Left lung (tissue), 10 donors: ENCODE results near the gene EXOC4. TPM values are rescaled to one million over a fixed set of nuclear protein-coding genes. Genes with fewer than 3 reads are reported as not detected.

Experiments
- ATAC-seq: fragments of 200-7000 bp; cut with Tn5 transposase; one replicate; pipeline ENCODE4 v1.9.1; 2020; ENCODE audit warnings: moderate library complexity
- DNase-seq, 4 donors: peaks; one replicate each; pipeline ENCODE4 v3.0.0-alpha.2; 2013 to 2020
- H3K27ac ChIP-seq, 2 donors: fragments of 200-600 bp; sonication (generic) in 1 of 2; one replicate each; pipeline versions ENCODE4 v1.5.0 to v1.8.0; 2020 to 2021
- H3K27me3 ChIP-seq, 2 donors: fragments of 200-600 bp; sonication (generic) in 1 of 2; one replicate each; pipeline versions ENCODE4 v1.5.0 to v1.8.0; 2020 to 2021
- H3K36me3 ChIP-seq, 2 donors: fragments of 200-600 bp; sonication (generic) in 1 of 2; one replicate each; pipeline versions ENCODE4 v1.5.0 to v1.8.0; 2020 to 2021
- H3K4me1 ChIP-seq, 2 donors: fragments of 200-600 bp; one replicate each; pipeline ENCODE4 v1.8.0; 2021
- H3K4me3 ChIP-seq, 2 donors: fragments of 200-600 bp; sonication (generic) in 1 of 2; one replicate each; pipeline versions ENCODE4 v1.5.0 to v1.8.0; 2020 to 2021; ENCODE audit warnings: mild to moderate bottlenecking in 1 of 2
- H3K9me3 ChIP-seq, 2 donors: fragments of 200-600 bp; sonication (generic) in 1 of 2; one replicate each; pipeline versions ENCODE4 v1.5.0 to v1.8.0; 2020 to 2021
- intact Hi-C, 2 donors: fragments of 100-400 bp; cut with DNase I; formaldehyde crosslinking; loops; one replicate each; pipeline versions ENCODE4 v1.11.2 to v1.14.2; 2022
- polyA plus RNA-seq, 6 donors: library from polyadenylated mRNA; unstranded; fragments of 120-200 nt; gene quantifications; one replicate each; pipeline ENCODE4 v1.2.1, GENCODE V29; 2013; ENCODE audit not compliant: insufficient read length in 6 of 6
- total RNA-seq, 2 donors: library from RNA; stranded (reverse); fragmentation: NEBNext Ultra II Directional; extraction: Animal tissue kit (Norgen Biotek cat#: 25700); gene quantifications; one replicate each; pipeline ENCODE4 v1.2.1, GENCODE V29; 2021
- TF ChIP-seq, protein P1 (sequence below), 2 donors: fragments of 200-600 bp; sonication (generic) in 1 of 2; IDR thresholded peaks; one replicate each; pipeline versions ENCODE4 v1.5.0 to v1.8.0; 2021; ENCODE audit warnings: antibody characterized with exemption in 2 of 2
- donor health status: DM: no; HTN: yes; CAD: no.
- donor health status: DM: no; HTN: no; CAD: no.

The EXOC4 gene
- total and polyA plus RNA-seq, 8 donors = 52.5 to 79.4 (median 65.9) TPM

DNA sequence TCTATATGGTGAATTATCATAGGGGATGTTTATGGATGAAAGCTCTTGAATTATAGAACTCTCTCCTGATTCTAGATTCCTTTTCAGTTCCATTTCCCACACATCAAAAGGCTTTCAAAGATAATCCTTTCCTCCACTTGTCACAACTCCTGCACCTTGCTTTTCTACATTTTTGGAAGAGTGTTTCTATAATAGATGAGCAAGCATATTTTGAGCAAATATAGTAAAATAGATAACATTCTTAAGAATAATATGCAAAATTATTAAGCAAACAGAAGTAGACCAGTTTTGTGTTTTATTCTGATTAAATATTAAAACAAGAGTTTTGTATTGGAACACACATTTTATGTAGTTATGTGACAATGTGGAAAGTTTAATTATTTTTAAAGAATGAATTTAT lies 340.7 kb downstream of the EXOC4 start:
- ATAC-seq (no peak), DNase-seq (no peak)
- Histone ChIP-seq H3K4me3 (no peak overlapping the region), H3K27ac (no peak overlapping the region), H3K4me1 (no peaks in the 10 kb centered on the region), H3K36me3 (no peaks in the 10 kb centered on the region), H3K27me3 (no peaks in the 10 kb centered on the region), H3K9me3 (no peaks in the 10 kb centered on the region)
- TF ChIP-seq, protein P1, sequence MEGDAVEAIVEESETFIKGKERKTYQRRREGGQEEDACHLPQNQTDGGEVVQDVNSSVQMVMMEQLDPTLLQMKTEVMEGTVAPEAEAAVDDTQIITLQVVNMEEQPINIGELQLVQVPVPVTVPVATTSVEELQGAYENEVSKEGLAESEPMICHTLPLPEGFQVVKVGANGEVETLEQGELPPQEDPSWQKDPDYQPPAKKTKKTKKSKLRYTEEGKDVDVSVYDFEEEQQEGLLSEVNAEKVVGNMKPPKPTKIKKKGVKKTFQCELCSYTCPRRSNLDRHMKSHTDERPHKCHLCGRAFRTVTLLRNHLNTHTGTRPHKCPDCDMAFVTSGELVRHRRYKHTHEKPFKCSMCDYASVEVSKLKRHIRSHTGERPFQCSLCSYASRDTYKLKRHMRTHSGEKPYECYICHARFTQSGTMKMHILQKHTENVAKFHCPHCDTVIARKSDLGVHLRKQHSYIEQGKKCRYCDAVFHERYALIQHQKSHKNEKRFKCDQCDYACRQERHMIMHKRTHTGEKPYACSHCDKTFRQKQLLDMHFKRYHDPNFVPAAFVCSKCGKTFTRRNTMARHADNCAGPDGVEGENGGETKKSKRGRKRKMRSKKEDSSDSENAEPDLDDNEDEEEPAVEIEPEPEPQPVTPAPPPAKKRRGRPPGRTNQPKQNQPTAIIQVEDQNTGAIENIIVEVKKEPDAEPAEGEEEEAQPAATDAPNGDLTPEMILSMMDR (IDR thresholded peaks at IDR 0.05) = no peak
- intact Hi-C loops = no loop called here

DNA sequence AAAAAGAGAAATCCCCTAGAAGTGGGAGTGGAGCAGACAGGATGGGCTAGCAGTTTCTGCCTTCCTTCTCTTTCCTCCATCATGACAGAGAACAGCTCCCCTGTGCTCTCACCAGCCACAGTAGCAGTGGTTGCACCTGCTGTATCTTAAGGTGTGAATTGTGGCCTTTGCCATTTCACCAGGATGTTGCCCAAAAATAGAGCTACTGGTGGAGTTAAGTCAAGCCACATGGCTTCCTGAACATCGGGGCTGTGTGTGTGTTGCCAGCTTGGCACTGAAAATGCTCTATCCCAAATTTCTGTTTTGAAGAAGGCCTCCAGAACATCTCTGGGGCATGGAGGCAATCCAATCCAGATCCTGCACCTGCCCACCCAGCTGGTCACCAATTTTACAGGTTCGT lies 348.7 kb downstream of the EXOC4 start:
- Histone ChIP-seq H3K27me3 (no peaks in the 10 kb centered on the region), H3K27ac (no peak overlapping the region), H3K36me3 (no peaks in the 10 kb centered on the region), H3K9me3 (no peaks in the 10 kb centered on the region), H3K4me3 (no peak overlapping the region), H3K4me1 (no peaks in the 10 kb centered on the region)
- TF ChIP-seq, protein P1 (IDR thresholded peaks at IDR 0.05) = no peak
- intact Hi-C loops = no loop called here
- ATAC-seq (no peak), DNase-seq (no peak)

- no peaks in the 10 kb centered on the region for H3K4me1 ChIP-seq
- no peak for ATAC-seq
- intact Hi-C loops = no loop called here
- H3K27me3 ChIP-seq = no peaks in the 10 kb centered on the region
- no peaks in the 10 kb centered on the region for H3K36me3 ChIP-seq
- no peaks in the 10 kb centered on the region for H3K9me3 ChIP-seq
- no peak for DNase-seq
- no peak overlapping the region for H3K27ac ChIP-seq
- H3K4me3 ChIP-seq = no peak overlapping the region
- TF ChIP-seq, protein P1 (IDR thresholded peaks at IDR 0.05) = no peak
Measured at GRCh38 chr7:133602291-133602690, 349.4 kb downstream of the EXOC4 start.

- Histone ChIP-seq H3K36me3 (no peaks in the 10 kb centered on the region), H3K4me3 (no peak overlapping the region), H3K9me3 (no peaks in the 10 kb centered on the region), H3K27me3 (no peaks in the 10 kb centered on the region), H3K4me1 (no peaks in the 10 kb centered on the region), H3K27ac (no peak overlapping the region)
- ATAC-seq = no peak
- no peak for DNase-seq
- TF ChIP-seq, protein P1 (IDR thresholded peaks at IDR 0.05) = no peak
- intact Hi-C loops = no loop called here
Measured at GRCh38 chr7:133606991-133607390, 354.1 kb downstream of the EXOC4 start.

DNA sequence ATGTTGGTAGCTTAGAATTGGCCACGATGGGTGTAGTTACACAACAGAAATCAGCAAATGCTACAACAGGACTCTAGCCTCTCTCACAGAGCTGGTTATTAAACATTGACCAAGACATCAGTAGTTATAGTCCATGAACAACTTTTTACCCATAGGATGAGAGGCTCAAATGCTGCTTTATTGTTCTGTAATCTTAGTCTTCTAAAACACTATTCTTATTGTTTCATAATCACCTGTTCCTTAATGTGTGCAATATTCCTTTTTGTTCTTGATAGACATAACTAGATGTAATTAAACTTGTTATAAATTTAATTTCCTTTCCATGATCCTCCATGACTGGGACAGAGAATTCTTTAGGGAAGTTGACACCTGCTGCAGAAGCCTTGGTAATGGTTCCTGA lies 356.9 kb downstream of the EXOC4 start:
- Histone ChIP-seq H3K27me3 (no peaks in the 10 kb centered on the region), H3K4me3 (no peak overlapping the region), H3K36me3 (no peaks in the 10 kb centered on the region), H3K27ac (no peak overlapping the region), H3K9me3 (no peaks in the 10 kb centered on the region), H3K4me1 (no peaks in the 10 kb centered on the region)
- TF ChIP-seq, protein P1 (IDR thresholded peaks at IDR 0.05) = no peak
- ATAC-seq (no peak), DNase-seq (no peak)
- intact Hi-C loops = no loop called here
